K562 (cell line): ENCODE results near the gene ARL8A. TPM values are rescaled to one million over a fixed set of nuclear protein-coding genes. Genes with fewer than 3 reads are reported as not detected.
A peak's percentile ranks its signal among the peaks of the same experiment; 100 is the strongest.

Experiments used
- FOXJ2 ChIP-seq: fragments of 200-800 bp; sonication (Bioruptor generic); IDR thresholded peaks from 2 replicates; pipeline ENCODE4 v1.6.1; 2016; ENCODE audit warnings: missing genetic modification characterization, missing compliant biosample characterization
- PML ChIP-seq: IDR thresholded peaks from 2 replicates; pipeline ENCODE4 v1.6.1; 2012; ENCODE audit warnings: low read length, inconsistent platforms
- RBFOX2 ChIP-seq: fragments of 200-400 bp; formaldehyde crosslinking; IDR thresholded peaks from 2 replicates; pipeline ENCODE4 v1.6.1; 2017; ENCODE audit warnings: low read depth, mild to moderate bottlenecking, low read length, moderate library complexity
- RHOXF2B ChIP-seq: fragments of 250-450 bp; sonication (Bioruptor Pico); conservative IDR thresholded peaks from 2 replicates; pipeline ENCODE4 v1.5.1; 2021
- TAF9B ChIP-seq: fragments of 450-650 bp; IDR thresholded peaks from 2 replicates; pipeline ENCODE4 v1.6.1; 2018; ENCODE audit warnings: mild to moderate bottlenecking; ENCODE audit not compliant: partially characterized antibody
- ZNF175 ChIP-seq: fragments of 200-800 bp; sonication (Bioruptor generic); IDR thresholded peaks from 2 replicates; pipeline ENCODE4 v1.6.1; 2016; ENCODE audit warnings: low read depth, mild to moderate bottlenecking, missing genetic modification characterization, missing compliant biosample characterization
- ZNF76 ChIP-seq: fragments of 250-450 bp; sonication (Bioruptor Pico); IDR thresholded peaks from 2 replicates; pipeline ENCODE4 v1.4.0; 2020; ENCODE audit warnings: mild to moderate bottlenecking, moderate library complexity, borderline replicate concordance
- polyA plus RNA-seq, 8 experiments: library from polyadenylated mRNA; depleted of rRNA in 4 of 8; stranded (reverse) in 5 of 8; unstranded in 3 of 8; fragments of >200 nt; fragmentation: Nextera tagmentation in 2 of 8; fragmentation: Illumina TruSeq in 1 of 8; extraction: Ambion mirVana in 2 of 8; extraction: Trizol in 1 of 8; gene quantifications; 2 replicates each; pipeline versions ENCODE4 v1.2.1 to v1.2.3, GENCODE V29; 2011 to 2014; ENCODE audit warnings: inconsistent platforms in 1 of 8, missing spikeins in 1 of 8
- total RNA-seq, 7 experiments: library from RNA; depleted of rRNA in 6 of 7; stranded (reverse); fragments of >200 nt in 6 of 7; fragmentation: Illumina TruSeq in 2 of 7; extraction: Trizol in 2 of 7; gene quantifications; 2 replicates each; pipeline versions ENCODE4 v1.2.1 to v1.2.3, GENCODE V29; 2011 to 2021; ENCODE audit warnings: low replicate concordance in 1 of 7
- TF ChIP-seq, protein P1 (sequence below): fragments of 200-800 bp; sonication (Bioruptor generic); IDR thresholded peaks from 2 replicates; pipeline ENCODE4 v1.6.1; 2016; ENCODE audit warnings: missing genetic modification characterization, missing compliant biosample characterization
- TF ChIP-seq, protein P2 (sequence below): sonication (generic); formaldehyde crosslinking; IDR thresholded peaks from 2 replicates; pipeline ENCODE4 v1.8.0; 2023; ENCODE audit warnings: missing genetic modification reagents, mild to moderate bottlenecking, borderline replicate concordance

ARL8A gene
- total and polyA plus RNA-seq, 9 of the 15 experiments (the other 6 are each of a cell fraction or from before 2014, with no cell fraction given), result 0.17 to 27.3 (median 15.6) TPM

DNA sequence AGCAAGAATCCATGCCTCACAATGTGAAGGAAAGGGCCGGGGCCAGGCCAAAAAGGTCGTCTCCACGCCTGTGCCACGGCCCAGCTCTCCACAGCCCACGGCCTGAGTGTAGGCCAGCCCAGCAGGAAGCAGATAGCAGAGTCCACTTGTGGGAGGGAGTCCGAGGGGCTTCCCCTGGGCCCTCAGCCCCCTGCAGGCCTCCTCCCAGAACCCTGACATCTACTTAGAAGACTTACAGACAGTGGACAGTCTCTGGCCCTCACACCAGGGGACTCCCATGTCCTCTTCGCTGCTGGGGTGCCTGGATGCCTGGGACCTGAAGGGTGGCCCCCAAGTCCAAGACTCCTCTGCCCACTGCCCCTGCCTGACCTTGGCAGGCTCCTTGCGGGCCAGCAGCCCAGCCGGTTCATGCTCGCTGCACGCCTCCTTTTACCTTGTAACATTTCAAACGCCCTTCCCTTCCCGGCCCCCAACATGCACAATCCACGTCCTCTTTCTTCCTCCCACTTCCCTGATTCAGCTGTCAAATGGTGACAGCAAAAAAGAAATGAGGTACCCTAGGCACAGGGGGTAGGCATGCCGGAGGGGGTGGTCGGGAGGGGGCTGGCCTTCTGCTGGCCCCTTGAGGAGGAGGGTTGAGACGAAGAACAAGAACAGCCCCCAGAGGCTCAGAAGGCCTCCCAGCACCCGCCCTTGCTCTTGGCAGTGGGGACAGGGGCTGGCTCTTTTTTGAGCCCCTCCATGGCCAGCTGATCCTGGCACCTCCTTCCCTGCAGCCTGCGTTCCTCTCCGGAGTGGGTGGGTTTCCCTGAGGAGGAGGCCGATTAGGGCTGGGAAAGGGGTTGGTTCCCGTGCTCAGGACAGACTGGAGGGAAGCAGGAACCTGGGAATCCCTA is 16.9 kb upstream of the ARL8A start (continued):
- TF ChIP-seq ZNF175 (CRISPR knock-in tag) (peak; percentile 29; the same call in 1 of the 2 replicates), ZNF76 (CRISPR knock-in tag) (0 out of 2 replicates have a peak, but pooled peaks have one; percentile 5), PML (0 out of 2 replicates have a peak, but pooled peaks have one; percentile 7), FOXJ2 (tag) (peak; percentile 46; the same call in 1 of the 2 replicates), RHOXF2B (CRISPR knock-in tag) (0 out of 2 replicates have a peak, but pooled peaks have one; percentile 35), TAF9B (peak; percentile 21), RBFOX2 (peak; percentile 49)
- TF ChIP-seq, protein P1, sequence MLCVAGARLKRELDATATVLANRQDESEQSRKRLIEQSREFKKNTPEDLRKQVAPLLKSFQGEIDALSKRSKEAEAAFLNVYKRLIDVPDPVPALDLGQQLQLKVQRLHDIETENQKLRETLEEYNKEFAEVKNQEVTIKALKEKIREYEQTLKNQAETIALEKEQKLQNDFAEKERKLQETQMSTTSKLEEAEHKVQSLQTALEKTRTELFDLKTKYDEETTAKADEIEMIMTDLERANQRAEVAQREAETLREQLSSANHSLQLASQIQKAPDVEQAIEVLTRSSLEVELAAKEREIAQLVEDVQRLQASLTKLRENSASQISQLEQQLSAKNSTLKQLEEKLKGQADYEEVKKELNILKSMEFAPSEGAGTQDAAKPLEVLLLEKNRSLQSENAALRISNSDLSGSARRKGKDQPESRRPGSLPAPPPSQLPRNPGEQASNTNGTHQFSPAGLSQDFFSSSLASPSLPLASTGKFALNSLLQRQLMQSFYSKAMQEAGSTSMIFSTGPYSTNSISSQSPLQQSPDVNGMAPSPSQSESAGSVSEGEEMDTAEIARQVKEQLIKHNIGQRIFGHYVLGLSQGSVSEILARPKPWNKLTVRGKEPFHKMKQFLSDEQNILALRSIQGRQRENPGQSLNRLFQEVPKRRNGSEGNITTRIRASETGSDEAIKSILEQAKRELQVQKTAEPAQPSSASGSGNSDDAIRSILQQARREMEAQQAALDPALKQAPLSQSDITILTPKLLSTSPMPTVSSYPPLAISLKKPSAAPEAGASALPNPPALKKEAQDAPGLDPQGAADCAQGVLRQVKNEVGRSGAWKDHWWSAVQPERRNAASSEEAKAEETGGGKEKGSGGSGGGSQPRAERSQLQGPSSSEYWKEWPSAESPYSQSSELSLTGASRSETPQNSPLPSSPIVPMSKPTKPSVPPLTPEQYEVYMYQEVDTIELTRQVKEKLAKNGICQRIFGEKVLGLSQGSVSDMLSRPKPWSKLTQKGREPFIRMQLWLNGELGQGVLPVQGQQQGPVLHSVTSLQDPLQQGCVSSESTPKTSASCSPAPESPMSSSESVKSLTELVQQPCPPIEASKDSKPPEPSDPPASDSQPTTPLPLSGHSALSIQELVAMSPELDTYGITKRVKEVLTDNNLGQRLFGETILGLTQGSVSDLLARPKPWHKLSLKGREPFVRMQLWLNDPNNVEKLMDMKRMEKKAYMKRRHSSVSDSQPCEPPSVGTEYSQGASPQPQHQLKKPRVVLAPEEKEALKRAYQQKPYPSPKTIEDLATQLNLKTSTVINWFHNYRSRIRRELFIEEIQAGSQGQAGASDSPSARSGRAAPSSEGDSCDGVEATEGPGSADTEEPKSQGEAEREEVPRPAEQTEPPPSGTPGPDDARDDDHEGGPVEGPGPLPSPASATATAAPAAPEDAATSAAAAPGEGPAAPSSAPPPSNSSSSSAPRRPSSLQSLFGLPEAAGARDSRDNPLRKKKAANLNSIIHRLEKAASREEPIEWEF, result peak; percentile 87
- TF ChIP-seq, protein P2, sequence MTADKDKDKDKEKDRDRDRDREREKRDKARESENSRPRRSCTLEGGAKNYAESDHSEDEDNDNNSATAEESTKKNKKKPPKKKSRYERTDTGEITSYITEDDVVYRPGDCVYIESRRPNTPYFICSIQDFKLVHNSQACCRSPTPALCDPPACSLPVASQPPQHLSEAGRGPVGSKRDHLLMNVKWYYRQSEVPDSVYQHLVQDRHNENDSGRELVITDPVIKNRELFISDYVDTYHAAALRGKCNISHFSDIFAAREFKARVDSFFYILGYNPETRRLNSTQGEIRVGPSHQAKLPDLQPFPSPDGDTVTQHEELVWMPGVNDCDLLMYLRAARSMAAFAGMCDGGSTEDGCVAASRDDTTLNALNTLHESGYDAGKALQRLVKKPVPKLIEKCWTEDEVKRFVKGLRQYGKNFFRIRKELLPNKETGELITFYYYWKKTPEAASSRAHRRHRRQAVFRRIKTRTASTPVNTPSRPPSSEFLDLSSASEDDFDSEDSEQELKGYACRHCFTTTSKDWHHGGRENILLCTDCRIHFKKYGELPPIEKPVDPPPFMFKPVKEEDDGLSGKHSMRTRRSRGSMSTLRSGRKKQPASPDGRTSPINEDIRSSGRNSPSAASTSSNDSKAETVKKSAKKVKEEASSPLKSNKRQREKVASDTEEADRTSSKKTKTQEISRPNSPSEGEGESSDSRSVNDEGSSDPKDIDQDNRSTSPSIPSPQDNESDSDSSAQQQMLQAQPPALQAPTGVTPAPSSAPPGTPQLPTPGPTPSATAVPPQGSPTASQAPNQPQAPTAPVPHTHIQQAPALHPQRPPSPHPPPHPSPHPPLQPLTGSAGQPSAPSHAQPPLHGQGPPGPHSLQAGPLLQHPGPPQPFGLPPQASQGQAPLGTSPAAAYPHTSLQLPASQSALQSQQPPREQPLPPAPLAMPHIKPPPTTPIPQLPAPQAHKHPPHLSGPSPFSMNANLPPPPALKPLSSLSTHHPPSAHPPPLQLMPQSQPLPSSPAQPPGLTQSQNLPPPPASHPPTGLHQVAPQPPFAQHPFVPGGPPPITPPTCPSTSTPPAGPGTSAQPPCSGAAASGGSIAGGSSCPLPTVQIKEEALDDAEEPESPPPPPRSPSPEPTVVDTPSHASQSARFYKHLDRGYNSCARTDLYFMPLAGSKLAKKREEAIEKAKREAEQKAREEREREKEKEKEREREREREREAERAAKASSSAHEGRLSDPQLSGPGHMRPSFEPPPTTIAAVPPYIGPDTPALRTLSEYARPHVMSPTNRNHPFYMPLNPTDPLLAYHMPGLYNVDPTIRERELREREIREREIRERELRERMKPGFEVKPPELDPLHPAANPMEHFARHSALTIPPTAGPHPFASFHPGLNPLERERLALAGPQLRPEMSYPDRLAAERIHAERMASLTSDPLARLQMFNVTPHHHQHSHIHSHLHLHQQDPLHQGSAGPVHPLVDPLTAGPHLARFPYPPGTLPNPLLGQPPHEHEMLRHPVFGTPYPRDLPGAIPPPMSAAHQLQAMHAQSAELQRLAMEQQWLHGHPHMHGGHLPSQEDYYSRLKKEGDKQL, result 0 out of 2 replicates have a peak, but pooled peaks have one; percentile 58
